NCI-H1092 (cell line): ENCODE results near the gene SNAPIN.
"Not testable (repeated sequence)": the region's sequence is repeated elsewhere in the genome, so short reads cannot be mapped to it uniquely, and the experiment has no call there.

ENCODE experiments used
- DNase-seq: peaks from one replicate; lab custom pipeline; 2025; lab: John Stamatoyannopoulos, UW

Gene SNAPIN

DNA sequence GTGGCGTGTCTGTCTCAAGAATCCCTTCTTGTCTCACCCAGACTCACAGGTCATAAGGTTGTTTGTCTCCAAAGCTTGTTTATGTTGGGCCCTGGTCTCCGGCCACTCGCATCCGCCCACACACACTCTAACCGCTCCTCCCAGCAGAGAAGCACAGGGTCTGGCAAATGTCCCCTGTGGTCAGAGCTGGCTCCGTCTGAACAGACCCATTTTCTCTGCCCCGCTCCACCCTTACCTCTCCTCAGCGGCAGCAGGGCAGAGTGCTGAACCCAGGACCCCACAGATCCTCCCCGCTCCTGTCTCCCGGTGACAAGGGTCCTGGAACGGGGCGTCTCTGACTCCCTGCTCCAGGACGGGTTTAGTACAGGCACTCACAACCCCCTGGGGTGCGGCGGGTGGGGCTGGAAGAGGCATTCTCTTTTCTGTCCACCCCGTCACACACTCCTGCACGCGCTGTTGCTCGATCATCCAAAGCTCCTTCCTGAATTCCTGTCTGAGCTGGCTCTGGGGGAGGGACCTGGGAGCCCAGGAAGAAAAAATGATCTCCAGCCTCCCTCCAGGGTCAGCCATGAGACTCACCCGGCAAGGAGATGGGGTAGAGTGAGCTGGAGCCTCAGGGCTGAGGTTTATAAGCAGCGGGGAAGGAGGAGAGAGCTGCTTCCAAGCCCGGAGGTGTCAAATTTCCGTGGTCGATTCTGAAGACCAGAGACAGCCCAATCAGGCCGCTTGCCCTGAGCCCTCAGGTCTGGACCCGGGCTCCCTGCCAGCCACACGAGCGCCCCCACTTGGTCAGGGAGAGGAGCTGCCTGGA is 31.4 kb upstream of the SNAPIN start, which contains the start of gene S100A13:
Gene S100A13, minus strand, starts transcription at position 602 of the 811 bp plus-strand sequence. CDS start 1,033 bp downstream, outside the sequence.
- DNase-seq, result peak; percentile 89

DNA sequence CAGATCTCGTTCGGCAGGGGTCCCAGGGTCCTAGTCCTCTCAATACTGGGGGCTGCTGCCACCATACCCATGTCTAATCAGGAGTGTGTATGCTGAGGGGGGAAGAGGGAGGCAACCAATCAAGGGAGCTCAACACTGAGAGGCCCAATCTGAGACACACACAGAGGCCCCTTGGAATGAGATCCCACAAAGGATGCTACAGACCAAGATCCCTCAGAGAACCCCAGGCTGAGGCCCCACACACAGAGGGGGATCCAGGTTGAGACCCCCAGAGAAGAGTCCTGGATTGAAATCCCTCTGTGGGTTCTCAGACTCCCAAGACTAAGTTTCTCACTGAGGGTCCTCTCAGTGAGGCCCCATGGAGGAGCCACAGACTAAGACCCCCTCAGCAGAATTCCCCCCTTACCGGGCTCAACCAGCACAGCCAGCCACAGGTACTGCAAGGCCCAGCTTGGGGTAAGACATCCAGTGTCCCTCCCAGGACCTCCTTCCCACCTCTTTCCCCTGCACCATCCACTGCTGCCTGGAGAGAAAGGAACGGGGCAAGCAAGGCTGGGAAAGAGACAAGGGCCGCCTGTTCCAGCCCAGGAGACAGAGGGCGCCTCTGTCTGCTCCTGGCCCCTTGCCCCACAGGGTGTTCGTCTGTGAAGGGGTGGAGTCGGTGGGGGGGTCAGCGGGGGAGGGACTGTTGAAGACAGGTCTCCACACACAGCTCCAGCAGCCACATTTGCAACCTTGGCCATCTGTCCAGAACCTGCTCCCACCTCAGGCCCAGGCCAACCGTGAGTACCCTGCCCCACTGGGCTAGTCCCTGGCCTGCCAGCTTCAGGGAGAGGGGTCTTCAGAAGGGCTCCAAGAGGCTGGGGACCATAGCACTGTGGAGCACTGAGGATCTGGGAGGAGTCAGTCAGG is 30.5 kb upstream of the SNAPIN start, which contains the start of gene S100A1:
Gene S100A1, plus strand, starts transcription at position 720 of the 912 bp plus-strand sequence. CDS start 2,088 bp downstream, outside the sequence.
- DNase-seq, result no peak

DNA sequence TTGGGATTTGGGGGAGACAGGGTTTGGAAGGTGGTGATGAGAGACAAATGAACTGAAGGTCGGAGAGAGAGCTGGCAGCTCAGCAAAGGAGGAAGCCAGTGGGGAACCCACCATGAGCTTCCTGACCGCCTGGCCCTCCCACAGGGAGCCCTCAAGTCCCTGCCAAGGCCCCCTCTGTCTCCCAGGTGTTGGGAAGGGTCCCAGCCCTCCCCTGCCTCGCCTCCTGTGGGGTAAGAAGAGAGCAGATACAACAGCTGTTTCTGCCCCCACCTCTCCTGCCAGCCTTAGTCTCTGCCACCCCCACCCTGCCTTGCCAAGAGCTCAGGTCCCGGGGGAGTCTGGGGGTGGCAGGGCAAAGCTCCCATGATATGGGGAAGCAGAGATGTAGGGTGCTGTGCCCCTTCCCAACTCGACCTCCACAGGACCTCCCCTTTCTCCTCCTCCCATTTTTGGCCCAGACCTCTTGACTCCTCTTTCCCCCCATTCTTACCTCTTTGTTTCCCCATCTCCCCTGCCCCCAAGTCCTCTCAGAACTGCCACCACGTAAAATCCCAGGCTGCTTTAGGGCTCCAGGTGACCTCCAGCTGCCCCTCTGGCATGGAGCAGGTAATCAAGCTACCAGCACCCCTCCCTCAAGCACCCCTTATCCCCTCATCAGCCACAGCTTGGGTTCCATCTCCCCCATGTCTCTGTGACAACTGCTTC is 29.7 kb upstream of the SNAPIN start:
- DNase-seq, result no peak

DNA sequence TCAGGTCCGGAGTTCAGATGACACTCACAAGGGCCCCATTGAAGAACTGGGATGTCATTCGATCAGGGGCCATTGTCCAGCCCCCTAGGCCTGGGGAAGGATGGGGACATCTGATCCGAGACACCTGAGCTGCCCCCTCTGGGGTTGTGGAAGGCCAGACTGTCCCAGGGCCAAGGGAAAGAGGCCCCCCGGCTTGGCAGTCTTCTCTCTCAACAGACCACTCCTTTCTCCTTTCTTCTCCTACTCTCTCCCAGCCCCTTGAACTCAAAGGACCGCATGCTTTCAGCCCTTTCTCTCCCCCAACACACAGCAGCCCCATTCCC is 29.2 kb upstream of the SNAPIN start:
- DNase-seq, result no peak

DNA sequence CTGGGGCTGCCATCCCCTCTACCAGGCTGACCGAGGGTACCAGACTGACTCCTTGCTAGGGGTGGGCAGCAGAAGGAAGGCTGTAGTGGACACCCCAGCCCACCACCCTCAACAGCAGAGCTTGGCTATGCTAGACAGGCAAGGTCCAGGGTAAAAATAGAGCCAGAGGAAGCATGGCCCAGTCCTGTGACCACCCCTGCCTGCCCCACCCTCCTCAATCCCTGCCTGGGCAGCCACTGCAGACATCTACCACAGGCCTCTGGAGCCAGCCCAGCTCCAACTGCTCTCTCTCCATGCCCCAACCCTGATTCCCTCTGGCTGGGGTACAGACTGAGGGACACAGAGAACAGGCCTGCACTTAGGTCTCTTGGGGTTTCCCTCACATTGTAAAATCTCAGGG is 28.5 kb upstream of the SNAPIN start:
- DNase-seq, result no peak

DNA sequence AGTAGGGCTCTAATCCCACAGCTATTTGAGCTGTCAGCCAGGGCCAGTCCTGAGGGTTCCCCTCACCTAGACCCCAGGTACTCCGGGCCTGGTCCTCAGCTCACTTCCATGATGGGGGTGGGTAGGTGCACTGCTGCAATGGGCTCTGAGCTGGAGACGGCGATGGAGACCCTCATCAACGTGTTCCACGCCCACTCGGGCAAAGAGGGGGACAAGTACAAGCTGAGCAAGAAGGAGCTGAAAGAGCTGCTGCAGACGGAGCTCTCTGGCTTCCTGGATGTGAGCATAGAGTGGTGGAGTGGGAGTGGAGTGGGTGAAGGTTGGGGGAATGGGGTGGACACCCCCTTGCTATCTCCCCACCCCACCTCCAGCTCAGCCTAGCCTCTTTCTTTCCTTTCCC is 28.1 kb upstream of the SNAPIN start:
- no peak for DNase-seq

DNA sequence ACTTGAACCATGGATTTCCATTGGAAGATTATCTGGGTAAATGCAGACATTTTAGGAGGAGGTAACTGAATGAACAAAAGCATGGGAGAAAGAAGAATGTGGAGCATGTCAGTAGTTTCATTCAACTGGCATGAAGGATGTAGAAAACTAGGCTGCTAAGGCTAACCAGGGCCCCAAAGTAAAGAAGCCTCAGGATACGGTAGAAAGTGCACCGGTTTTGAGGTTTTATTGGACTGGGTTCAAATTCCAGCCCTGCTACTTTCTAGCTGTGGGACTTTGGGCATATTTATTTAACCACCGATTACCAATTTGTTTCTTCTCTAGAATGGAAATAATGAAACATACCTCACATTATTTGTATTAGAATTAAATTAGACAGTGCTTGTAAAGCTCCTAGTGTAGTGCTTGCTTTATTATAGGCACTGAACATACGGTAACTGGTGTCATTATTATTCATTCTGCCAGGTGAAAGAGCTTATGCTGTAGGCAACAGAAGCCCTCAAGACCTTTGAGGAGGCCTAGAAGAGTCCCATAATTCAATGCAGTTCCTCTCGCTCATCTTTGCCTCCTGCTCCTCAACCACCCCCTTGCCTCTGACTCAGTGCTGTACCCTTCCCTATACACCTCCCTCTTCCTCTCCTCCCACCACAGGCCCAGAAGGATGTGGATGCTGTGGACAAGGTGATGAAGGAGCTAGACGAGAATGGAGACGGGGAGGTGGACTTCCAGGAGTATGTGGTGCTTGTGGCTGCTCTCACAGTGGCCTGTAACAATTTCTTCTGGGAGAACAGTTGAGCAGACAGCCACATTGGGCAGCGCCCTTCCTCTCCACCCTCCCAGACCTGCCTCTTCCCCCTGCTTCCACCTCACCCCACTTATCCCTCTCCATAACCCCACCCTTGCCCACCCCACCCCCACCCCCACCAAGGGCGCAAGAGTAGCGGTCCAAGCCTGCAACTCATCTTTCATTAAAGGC is 27.2 kb upstream of the SNAPIN start:
- no peak for DNase-seq

DNA sequence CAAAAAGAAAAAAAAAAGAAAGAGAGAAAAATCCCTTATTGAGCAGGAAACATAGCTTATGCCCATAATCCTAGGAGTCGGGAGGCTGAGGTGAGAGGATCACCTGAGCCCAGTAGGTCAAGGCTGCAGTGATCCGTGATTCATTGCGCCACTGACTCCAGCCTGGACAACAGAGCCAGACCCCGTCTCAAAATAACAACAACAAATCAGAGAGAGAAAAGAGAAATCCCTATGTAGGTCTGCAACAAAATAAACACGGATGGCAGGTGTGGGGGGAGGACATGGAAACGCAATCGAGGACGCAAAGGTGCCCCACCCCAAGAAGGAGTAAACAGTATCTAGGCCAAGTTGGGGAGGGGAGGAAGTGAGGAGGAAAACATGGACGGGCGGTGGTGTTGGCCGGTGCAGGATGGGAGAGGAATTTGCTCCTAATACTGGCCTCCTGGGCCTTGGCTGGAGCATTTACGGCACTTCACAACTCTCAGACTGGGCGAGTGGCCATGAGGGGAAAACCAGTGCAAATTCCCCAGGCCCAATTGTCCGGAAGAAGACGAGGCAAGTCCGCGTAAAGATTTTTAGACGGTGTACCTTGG is 25.2 kb upstream of the SNAPIN start:
- DNase-seq, result no peak

DNA sequence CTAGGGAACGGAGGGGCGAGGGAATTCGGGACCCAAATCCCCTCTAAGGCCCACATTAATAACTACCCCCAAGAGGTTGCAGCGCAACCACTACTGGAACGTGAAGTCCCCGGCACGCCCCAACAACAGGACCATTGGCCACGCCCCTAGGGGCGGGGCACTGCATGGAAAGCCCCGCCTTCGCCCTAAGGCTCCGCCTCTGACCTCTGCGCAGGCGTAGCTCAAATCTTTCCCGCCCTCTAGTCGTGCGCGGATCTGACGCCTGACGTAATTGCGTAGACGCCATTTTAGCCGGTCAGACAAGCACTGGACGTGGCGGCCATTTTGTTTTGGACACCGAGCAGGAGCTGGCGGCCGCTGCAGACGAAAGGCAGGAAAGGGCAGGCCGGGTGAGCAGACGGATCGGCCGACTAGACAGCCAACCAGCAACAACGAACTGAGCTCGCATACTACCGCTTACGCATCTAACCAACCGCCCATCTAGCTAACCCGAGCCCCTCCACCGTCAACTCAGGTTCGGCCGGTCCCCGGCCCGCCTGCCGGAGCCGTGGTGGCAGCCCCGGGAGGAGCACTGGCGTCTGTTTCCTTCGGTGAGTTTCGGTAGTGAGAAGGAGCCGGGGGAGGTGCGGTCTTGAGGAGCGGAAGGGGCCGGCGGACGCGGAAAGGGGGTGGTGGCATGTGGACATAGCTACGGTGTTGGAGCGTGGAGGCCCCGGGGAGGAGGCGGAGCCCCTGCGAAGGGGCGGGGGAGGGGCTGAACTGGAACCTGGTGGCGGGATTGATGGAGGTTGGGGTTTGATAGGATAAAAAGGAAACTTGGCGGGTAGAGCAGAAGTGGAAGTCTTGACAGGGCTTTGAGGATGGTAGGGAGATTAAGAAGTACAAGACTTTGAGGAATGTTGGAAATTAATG is 24.5 kb upstream of the SNAPIN start, which contains the start of gene CHTOP:
Gene CHTOP, plus strand, starts transcription at position 313 of the 912 bp plus-strand sequence. CDS start 2,523 bp downstream, outside the sequence.
- peak; percentile 99 for DNase-seq

DNA sequence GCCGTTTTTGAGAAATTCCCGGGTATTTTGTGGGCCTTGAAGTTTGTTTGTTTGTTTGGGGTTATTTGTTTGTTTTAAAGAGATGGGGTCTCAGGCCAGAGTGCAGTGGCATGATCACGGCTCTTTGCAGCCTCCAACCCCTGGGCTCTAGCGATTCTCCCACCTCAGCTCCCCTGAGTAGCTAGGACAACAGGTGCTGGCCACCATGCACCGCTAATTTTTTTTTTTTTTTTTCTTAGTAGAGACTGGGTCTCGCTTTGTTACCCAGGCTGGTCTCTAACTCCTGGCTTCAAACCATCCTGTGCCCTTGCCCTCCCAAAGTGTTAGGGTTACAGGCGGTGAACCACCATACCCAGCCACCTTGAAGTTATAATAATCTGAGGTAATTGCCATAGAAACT is 22.6 kb upstream of the SNAPIN start:
- DNase-seq, result no peak

DNA sequence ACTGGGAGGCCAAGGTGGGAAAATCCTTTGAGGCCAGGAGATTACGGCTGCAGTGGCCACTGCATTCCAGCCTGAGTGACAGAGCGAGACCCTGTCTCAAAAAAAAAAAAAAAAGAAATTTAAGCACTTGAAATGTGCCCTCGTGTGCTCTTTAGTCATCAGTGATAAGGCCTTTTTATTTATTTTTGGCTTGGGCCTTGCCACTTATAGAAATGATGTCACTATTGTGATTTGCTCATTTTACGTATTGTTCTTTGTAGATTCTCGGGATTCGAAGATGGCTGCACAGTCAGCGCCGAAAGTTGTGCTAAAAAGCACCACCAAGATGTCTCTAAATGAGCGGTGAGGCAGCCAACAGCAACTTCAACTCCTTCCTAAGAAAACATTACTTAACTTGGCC is 22.2 kb upstream of the SNAPIN start:
- DNase-seq, result no peak

DNA sequence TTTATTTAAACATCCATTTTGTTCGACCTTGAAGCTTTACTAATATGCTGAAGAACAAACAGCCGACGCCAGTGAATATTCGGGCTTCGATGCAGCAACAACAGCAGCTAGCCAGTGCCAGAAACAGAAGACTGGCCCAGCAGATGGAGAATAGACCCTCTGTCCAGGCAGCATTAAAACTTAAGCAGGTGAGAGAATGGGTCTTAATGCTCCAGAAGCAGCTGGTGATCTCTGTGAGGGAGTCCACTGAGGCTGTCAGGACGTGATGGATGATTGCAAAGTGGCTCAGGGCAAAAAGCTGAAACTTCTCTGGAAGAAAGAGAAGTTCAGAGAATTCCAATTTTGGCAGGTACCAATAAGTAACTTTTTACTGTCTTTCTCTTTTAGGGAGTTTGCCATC is 20.2 kb upstream of the SNAPIN start:
- no peak for DNase-seq

DNA sequence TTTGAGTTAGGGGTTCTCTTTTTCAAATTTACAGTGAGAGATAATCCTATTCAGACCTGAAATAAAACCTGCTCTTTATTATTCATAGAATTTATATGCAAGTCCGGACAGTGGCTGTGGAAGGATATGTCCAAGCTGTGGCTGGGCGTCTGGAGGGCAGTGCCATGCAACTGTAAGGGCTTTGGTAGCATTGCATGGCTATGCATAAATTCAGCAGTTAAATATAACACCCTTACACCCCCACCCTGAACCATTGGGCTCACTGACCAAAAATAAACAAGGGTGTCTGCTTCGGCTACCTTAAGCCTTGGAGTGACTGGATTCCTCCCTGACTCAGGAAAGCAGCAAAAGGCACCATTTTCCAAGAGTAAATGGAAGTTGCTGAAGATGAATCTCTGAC is 19.2 kb upstream of the SNAPIN start:
- DNase-seq, result no peak

DNA sequence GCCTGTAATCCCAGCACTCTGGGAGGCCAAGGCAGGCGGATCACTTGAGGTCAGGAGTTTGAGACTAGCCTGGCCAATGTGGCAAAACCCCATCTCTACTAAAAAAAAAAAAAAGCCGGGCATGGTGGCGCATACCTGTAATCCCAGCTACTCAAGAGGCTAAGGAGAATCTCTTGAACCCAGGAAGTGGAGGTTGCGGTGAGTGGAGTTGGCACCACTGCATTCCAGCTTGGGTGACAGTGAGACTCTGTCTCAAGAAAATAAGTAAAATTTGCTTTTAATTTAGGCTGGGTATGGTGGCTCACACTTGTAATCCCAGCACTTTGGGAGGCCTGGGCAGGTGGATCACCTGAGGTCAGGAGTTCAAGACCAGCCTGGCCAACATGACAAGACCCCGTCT is 18.3 kb upstream of the SNAPIN start:
- not testable (repeated sequence) for DNase-seq

DNA sequence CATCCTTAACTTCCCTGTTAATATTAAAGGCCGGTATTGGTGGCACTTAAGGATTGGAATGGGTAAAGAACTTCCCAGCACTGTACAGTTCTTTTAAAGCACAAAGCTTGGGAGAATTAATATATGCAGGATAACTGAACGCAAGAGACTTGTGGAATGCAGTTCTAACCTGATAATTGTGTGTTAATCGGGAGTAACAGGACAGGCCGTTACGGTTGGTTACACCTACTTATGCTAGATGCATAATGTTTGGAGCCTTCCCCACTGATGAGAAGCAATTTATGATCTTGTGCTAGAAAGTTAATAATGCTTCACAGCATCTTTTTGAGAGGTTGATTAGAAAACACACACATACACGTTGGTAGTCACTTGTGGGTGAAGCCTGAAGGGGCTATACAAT is 17.6 kb upstream of the SNAPIN start:
- DNase-seq, result no peak

DNA sequence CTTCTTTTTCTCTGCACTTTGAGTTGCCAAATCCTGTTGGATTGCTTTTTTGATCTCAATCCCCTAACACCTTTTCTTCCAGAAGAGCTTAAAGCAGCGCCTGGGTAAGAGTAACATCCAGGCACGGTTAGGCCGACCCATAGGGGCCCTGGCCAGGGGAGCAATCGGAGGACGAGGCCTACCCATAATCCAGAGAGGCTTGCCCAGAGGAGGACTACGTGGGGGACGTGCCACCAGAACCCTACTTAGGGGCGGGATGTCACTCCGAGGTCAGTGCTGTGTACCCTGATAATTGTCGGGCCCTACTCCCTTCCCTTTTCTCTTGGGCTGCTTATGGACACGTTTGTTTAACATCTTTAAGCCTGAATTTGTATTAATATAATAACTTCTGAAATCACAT is 16.3 kb upstream of the SNAPIN start:
- DNase-seq, result no peak

DNA sequence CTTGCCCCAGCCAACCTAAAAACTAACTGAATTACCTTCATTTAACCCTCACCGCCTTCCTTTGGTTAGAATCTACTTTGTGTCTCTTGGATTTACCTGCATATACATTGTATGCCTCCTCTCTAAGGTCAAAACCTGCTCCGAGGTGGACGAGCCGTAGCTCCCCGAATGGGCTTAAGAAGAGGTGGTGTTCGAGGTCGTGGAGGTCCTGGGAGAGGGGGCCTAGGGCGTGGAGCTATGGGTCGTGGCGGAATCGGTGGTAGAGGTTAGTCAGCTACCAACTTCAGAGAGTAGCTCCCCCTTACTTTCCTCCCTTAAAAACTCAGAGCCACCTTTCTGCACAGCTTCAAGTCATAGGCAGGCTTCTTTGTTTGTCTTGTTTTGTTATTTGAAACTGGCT is 15.4 kb upstream of the SNAPIN start:
- DNase-seq, result no peak

DNA sequence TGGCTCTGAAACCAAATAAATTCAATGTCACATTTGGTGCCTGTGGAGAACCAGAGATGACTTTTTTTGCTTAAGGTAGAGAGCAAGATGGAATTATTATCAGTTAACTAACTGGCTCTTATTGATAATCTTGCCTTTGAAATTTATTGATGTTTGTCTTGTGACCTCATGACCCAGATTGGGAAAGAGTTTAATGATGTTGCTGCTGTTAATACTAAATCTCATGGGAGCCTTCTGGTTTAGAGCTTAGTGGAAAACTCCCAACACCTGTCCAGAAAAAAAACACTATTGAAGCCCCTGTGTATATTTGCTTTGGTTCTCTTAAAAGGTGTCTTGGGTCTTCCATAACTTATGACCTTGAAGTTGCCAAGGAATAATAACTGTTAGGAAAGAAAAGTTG is 14.7 kb upstream of the SNAPIN start:
- no peak for DNase-seq

DNA sequence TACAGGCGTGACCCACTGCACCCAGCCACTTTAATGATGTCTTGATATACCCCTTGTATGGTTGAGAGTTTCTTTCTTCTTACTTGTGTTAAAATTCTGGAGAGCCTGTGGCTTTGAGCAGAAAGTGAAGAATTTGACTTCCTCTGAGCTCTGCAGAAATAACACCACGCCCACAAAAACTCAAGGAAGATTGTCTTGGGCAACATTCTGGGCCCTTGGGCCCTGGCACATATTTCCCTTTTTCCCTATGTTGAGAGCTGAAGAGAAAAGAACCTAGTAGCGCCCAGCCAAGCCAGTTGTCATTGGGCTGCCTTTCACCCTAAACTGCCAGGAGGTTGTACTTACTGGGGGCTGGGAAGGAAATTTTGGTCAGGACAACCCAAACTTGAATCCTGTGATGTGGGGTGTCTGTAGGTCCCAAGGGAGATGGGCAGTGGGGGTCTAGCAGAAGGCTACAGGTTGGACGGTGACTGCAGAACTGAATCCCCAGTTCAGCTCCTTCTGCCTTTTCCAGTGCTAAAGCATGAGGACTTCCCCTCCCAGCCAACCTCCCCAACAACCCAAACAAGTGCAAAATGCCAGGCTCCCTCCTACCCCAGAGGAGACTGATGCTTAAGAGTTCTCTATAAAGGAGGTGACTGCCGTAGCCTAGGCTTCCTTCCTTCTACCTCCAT is 11.7 kb upstream of the SNAPIN start:
- DNase-seq, result no peak
